ENCODE measurements around the gene COL5A2. TPM values are rescaled to one million over a fixed set of nuclear protein-coding genes. Genes with fewer than 3 reads are reported as not detected.

COL5A2 gene
- total RNA-seq, 1 donor from 2014 or later, result 0.23 TPM

DNA sequence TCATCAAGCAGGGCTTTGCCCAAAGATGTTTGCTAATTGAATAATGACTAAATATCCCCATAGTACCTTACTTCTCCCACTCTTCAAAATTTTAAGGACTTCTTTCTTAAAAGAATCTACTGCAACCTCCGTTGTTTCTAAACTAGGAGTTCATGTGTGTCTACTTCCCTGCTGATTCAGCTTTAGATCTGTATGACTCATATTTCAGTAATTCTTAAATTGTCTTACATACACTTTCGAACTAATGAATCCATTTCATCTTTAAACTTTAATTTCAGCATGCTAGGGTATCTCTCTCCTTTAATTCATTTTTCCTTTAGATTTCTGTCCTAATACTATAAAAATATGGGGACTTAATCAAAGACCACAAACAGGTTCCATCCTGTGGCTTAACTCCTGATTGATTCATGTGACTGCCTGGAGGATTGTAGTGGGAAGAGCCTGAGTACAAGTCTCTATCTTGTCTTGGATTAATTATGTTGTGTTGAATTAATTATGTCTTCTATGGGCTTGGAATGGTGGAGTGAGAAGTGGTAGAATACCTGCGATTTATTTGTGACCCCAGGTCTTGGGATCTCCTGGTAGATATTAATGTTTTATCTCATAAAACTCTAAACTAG is 24.9 kb upstream of the COL5A2 start:
- H3K9me3 Mint-ChIP-seq, result no peaks in the 10 kb centered on the region
- H3K4me3 Mint-ChIP-seq (ENCODE audit: low read depth), result no peak overlapping the region
- peaks cover 12% of the 10 kb centered on the region for H3K4me1 Mint-ChIP-seq (ENCODE audit: low read depth)
- intact Hi-C loops (cut with micrococcal nuclease), result no loop called here
- H3K27ac Mint-ChIP-seq, result no peak overlapping the region
- H3K27me3 Mint-ChIP-seq (ENCODE audit: low read depth), result peaks cover 2% of the 10 kb centered on the region
- H3K36me3 Mint-ChIP-seq (ENCODE audit: low read depth), result no peaks in the 10 kb centered on the region
- DNase-seq (ENCODE audit: low spot score), result no peak

DNA sequence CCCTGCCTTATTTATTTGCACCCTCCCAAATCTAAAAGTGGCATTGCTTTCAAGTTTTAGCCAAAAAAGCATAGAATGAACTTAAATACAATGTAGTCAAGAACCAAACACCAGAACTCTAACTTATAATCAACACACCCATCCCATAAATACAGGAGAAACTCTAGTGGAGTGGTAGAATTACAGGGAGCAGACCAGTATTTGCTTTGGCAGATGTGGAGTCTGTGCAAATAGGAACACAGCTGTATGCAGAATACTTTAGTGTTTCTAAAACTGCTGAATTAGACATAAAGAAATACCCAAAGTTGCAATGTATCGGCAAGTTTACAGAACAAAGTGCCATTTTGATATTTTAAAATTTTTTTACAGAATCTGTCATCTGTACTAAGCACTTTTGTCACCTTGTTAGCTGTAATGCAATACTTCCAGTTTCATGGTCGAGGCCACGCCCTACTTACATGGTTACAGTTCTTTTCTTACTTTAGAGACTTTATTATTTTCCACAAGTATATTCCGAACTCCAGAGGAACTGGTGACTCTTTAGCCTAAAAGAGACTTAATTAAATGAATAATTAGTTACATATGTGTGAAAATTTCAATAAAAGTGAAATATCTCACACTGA is 23.7 kb upstream of the COL5A2 start:
- Mint-ChIP-seq H3K4me1 (ENCODE audit: low read depth) (peaks cover 11% of the 10 kb centered on the region), H3K27ac (no peak overlapping the region), H3K36me3 (ENCODE audit: low read depth) (no peaks in the 10 kb centered on the region), H3K4me3 (ENCODE audit: low read depth) (no peak overlapping the region), H3K27me3 (ENCODE audit: low read depth) (peaks cover 2% of the 10 kb centered on the region), H3K9me3 (no peaks in the 10 kb centered on the region)
- DNase-seq (ENCODE audit: low spot score), result no peak
- intact Hi-C loops (cut with micrococcal nuclease), result no loop called here

DNA sequence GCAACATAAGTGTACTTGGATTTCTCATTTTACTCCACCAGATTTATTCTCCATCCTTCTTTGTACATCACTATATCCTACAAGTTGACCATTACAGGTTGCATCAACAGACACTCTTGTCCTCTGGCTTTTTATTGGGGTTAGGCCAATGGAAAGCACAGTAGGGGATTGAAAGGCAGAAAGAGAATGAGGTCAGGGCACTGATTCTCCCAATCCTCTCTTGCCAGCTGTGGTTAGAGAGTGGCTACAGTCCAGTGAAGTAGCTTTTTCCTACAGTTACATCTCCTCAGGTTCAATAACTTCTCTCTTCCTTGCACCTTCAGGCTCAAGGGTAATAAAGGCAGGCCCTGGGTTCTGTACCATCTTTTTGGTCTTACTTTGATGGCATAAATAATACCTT is 20.2 kb upstream of the COL5A2 start:
- Mint-ChIP-seq H3K36me3 (ENCODE audit: low read depth) (no peaks in the 10 kb centered on the region), H3K4me1 (ENCODE audit: low read depth) (peaks cover 7% of the 10 kb centered on the region), H3K4me3 (ENCODE audit: low read depth) (no peak overlapping the region), H3K9me3 (no peaks in the 10 kb centered on the region), H3K27me3 (ENCODE audit: low read depth) (peaks cover 2% of the 10 kb centered on the region), H3K27ac (no peak overlapping the region)
- intact Hi-C loops (cut with micrococcal nuclease), result no loop called here
- no peak for DNase-seq (ENCODE audit: low spot score)

DNA sequence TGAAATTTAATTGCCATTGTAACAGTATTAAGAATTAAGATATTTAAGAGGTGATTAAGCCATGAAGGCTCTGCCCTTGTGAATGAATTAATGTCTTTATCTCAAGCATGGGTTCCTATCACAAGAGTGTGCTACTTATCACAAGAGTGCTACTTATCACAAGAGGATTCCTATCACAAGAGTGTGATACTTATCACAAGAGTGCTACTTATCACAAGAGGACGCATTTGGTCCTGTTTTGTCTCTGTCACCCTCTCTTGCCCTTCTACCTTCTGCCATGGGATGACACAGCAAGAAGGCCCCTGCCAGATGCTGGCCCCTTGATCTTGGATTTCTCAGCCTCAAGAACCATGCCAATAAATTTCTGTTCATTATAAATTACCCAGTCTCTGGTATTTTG is 13.2 kb upstream of the COL5A2 start:
- H3K36me3 Mint-ChIP-seq (ENCODE audit: low read depth), result no peaks in the 10 kb centered on the region
- no peaks in the 10 kb centered on the region for H3K27me3 Mint-ChIP-seq (ENCODE audit: low read depth)
- H3K27ac Mint-ChIP-seq, result no peak overlapping the region
- intact Hi-C loops (cut with micrococcal nuclease), result no loop called here
- H3K4me1 Mint-ChIP-seq (ENCODE audit: low read depth), result no peaks in the 10 kb centered on the region
- no peak for DNase-seq (ENCODE audit: low spot score)
- no peak overlapping the region for H3K4me3 Mint-ChIP-seq (ENCODE audit: low read depth)
- no peaks in the 10 kb centered on the region for H3K9me3 Mint-ChIP-seq

DNA sequence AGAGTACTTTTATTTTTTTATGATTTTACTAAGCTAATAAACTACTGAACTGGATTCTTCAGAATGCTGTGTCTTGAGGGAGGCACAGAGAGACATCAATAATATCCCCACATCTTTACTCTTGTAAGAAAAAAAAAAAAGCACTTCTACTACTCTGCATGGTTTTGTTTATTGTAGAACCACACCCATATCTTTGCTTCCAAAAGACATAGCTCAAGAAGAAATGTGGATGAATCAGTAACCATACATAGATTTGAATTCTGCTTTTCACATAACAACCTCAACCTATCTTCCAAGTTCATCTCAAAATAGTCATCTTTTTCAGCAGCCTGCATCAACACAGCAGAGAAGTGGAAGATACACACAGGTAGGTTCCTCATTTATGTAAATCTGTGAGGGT is 12.2 kb upstream of the COL5A2 start:
- intact Hi-C loops (cut with micrococcal nuclease), result no loop called here
- no peaks in the 10 kb centered on the region for H3K9me3 Mint-ChIP-seq

DNA sequence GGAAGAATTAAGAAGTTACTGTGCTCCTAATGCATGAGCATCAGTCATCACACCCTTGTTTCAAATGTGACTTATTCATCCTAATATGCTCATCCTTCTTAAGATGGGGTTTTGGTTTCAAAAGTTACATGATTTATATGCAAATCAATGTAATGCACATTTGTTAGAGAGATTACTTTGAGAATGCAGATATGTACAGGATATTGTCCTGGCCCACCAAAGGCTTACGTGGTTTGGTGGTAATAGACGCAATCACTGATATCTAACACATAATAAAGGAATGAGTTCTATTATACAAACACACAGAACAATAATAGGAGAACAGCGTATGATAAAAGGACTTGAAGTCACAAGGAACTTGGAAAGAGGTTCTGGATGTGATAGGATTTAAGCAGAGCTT is 11.1 kb upstream of the COL5A2 start:
- Mint-ChIP-seq H3K27ac (no peak overlapping the region), H3K27me3 (ENCODE audit: low read depth) (no peaks in the 10 kb centered on the region), H3K4me3 (ENCODE audit: low read depth) (no peak overlapping the region), H3K4me1 (ENCODE audit: low read depth) (no peaks in the 10 kb centered on the region), H3K36me3 (ENCODE audit: low read depth) (no peaks in the 10 kb centered on the region), H3K9me3 (no peaks in the 10 kb centered on the region)
- intact Hi-C loops (cut with micrococcal nuclease), result no loop called here
- no peak for DNase-seq (ENCODE audit: low spot score)

More for the DNA sequence above, 12.2 kb upstream of the COL5A2 start:
- Mint-ChIP-seq H3K4me3 (ENCODE audit: low read depth) (no peak overlapping the region), H3K4me1 (ENCODE audit: low read depth) (no peaks in the 10 kb centered on the region), H3K27me3 (ENCODE audit: low read depth) (no peaks in the 10 kb centered on the region), H3K27ac (no peak overlapping the region), H3K36me3 (ENCODE audit: low read depth) (no peaks in the 10 kb centered on the region)
- DNase-seq (ENCODE audit: low spot score), result no peak

DNA sequence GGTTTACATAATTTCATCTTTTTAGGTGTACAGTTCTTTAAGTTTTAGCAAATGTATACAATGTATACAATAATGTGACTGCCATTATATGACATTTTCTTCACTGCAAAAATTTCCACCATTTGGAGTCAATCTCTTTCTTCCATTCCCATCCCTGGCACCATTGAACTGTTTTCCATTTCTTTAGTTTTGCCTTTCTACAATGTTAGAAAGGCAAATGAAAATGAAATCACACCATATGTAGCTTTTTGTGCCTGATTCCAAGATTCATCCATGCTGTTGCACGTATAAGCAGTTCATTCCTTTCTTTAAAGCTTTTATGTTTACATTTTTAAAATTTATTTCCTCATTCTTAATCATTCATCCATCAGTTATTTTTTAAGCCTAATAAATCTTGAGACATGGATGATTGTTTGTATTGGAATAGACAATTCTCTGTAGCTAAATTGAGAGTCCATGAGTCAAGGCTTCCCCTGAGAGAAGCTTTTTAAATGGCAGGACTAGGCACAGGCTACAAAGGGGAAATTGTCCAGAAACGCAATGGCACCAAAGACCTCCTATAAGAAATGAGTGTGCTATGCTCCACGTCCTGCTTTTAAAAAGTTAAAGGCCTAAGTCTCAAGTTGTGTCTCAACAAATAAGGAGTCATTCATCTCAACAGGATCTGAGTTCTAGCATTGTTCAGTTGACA is 8.7 kb upstream of the COL5A2 start:
- Mint-ChIP-seq H3K4me1 (ENCODE audit: low read depth) (no peaks in the 10 kb centered on the region), H3K27ac (no peak overlapping the region), H3K27me3 (ENCODE audit: low read depth) (peaks cover 2% of the 10 kb centered on the region), H3K4me3 (ENCODE audit: low read depth) (no peak overlapping the region), H3K9me3 (no peaks in the 10 kb centered on the region), H3K36me3 (ENCODE audit: low read depth) (no peaks in the 10 kb centered on the region)
- no peak for DNase-seq (ENCODE audit: low spot score)
- intact Hi-C loops (cut with micrococcal nuclease), result no loop called here

DNA sequence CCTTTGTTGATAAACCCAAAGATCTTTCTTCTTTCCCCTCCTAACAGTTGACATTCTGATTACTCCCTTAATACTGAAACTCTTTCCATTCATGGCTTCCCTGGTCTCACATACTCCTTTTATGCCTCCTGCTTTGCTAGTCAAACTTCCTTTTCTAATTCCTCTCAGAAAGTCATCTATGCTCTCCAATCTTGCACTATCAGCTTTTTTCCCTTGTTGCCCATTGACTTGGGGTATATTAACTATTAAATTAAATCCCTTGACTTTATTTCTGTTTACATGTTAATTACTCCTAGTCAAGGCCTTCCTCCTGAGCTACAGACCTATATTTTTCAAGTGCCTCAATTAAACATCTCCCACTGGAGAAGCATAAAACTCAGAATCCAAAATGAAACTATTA is 3.6 kb upstream of the COL5A2 start:
- DNase-seq (ENCODE audit: low spot score), result no peak
- Mint-ChIP-seq H3K9me3 (no peaks in the 10 kb centered on the region), H3K27me3 (ENCODE audit: low read depth) (peaks cover 20% of the 10 kb centered on the region), H3K36me3 (ENCODE audit: low read depth) (no peaks in the 10 kb centered on the region), H3K27ac (no peak overlapping the region), H3K4me3 (ENCODE audit: low read depth) (no peak overlapping the region), H3K4me1 (ENCODE audit: low read depth) (peaks cover 2% of the 10 kb centered on the region)
- intact Hi-C loops (cut with micrococcal nuclease), result no loop called here

DNA sequence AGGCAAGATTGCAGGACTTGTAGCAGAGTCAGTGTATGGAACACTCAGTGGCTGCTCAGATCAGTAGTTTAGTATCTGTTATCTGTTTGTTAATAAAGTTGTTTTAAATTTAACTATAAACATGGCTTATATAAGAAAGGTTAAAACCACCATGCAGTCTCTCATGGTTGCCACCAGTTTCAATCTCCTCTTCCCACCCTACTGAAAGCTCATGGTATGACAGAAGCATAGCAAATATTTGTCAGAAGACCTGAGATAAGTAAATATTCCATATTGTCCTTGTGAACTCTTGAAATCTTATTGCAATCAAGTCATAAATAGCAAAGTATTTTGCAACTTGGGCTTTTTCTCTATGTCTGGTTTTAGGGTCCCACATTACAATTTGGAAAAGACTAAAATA is 2.1 kb upstream of the COL5A2 start:
- no peak for DNase-seq (ENCODE audit: low spot score)
- Mint-ChIP-seq H3K27ac (no peak overlapping the region), H3K4me3 (ENCODE audit: low read depth) (no peak overlapping the region), H3K4me1 (ENCODE audit: low read depth) (peaks cover 2% of the 10 kb centered on the region), H3K9me3 (no peaks in the 10 kb centered on the region), H3K36me3 (ENCODE audit: low read depth) (no peaks in the 10 kb centered on the region), H3K27me3 (ENCODE audit: low read depth) (peaks cover 20% of the 10 kb centered on the region)
- intact Hi-C loops (cut with micrococcal nuclease), result no loop called here

DNA sequence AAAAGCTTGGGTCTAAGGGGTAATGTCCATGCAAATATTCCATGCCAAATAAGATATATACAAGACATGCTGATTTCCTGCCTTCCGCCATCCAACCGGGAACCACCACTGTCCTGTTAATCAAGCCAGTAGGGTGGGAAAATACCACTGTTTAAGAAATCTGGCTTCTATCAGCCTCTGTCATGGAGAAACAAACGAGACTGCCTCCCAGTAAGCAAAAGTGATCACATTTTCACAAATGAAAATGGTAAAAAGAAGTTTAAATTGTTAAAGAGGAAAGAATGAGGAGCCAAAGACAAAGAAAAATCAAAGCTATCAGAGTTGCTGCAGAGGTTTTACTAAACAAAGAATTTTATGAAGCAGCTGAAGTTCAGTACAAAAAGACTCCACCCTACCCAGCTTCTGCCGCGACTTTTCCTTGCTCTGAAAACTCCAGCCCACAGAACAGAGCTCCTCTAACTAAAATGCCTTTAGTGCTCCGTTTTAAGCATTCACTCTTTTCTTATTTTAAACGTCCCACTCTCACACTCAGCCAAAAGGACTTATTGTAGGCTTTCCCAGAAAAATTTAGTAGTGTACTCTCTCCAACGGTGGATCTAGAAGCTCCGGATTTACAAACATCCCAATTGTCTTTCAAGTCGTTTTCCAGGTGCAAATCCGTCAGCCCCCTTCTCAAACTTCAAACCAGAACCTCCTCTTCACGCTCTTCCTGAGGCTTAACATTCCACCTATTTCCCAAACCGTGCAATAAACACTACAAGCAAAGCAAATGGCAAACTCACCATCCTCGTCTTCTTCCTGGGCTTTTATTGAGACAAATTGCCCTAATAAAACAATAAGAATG is 613 bp downstream of the COL5A2 start:
- Mint-ChIP-seq H3K9me3 (no peaks in the 10 kb centered on the region), H3K27ac (no peak overlapping the region), H3K27me3 (ENCODE audit: low read depth) (peaks cover 18% of the 10 kb centered on the region), H3K36me3 (ENCODE audit: low read depth) (no peaks in the 10 kb centered on the region), H3K4me1 (ENCODE audit: low read depth) (peaks cover 2% of the 10 kb centered on the region), H3K4me3 (ENCODE audit: low read depth) (peak overlapping the region; percentile 4)
- no peak for DNase-seq (ENCODE audit: low spot score)
- intact Hi-C loops (cut with micrococcal nuclease), result no loop called here

DNA sequence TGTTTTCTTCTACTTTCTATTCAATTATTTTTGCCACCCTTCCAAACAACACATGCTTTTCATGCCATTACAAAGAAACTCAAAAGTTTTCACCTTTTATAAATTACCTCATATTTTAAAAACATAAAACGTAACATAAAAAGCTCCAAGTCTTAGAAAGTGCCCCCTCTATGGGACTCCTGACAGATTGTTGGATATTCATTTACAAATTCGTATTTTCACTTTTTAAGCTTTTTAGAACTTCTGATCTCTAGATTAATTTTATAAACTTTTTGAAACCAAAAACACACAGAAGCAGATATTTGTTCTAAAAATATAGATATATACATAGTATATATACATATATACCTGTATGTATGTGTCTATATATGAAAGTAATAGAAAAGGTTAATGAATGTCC is 1.5 kb downstream of the COL5A2 start:
- Mint-ChIP-seq H3K27ac (no peak overlapping the region), H3K4me1 (ENCODE audit: low read depth) (peaks cover 2% of the 10 kb centered on the region), H3K27me3 (ENCODE audit: low read depth) (peaks cover 18% of the 10 kb centered on the region), H3K4me3 (ENCODE audit: low read depth) (no peak overlapping the region), H3K36me3 (ENCODE audit: low read depth) (no peaks in the 10 kb centered on the region), H3K9me3 (no peaks in the 10 kb centered on the region)
- intact Hi-C loops (cut with micrococcal nuclease), result no loop called here
- DNase-seq (ENCODE audit: low spot score), result no peak

DNA sequence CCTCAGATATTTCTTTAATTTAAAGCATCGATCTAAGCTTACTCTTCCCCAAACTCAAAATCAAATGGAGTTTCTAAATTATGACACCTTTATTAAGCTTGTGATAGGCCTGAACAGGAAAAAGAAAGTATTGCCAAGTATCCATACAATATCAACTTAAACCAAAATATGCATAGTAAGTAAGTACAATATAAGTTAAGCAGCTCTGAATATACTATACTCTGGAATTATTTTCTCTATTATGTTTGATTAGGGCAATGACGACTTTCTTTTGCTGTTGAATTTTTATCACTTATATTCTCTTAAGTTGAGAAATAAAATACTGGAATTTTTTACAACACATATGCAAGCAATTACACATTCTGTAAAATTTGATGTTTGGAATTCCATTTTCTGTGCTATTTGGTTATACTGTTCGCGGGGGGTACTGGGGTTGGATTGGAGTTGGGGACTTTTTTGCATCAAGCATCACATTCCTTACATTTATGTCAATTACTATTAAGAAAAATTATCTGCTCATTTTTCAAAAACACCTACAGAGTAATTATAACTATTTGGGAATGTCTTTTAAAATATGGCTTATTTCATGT is 2.2 kb downstream of the COL5A2 start:
- Mint-ChIP-seq H3K4me3 (ENCODE audit: low read depth) (no peak overlapping the region), H3K27ac (no peak overlapping the region), H3K27me3 (ENCODE audit: low read depth) (peaks cover 18% of the 10 kb centered on the region), H3K9me3 (no peaks in the 10 kb centered on the region), H3K36me3 (ENCODE audit: low read depth) (no peaks in the 10 kb centered on the region), H3K4me1 (ENCODE audit: low read depth) (peaks cover 2% of the 10 kb centered on the region)
- intact Hi-C loops (cut with micrococcal nuclease), result no loop called here
- no peak for DNase-seq (ENCODE audit: low spot score)
